Tibial artery (tissue), 4 donors: ENCODE results near the gene EVX2.
A peak's percentile ranks its signal among the peaks of the same experiment; 100 is the strongest.

ENCODE experiments used
- DNase-seq, 2 donors: peaks; one replicate each; pipeline ENCODE4 v3.0.0-alpha.2; 2019
- H3K27ac ChIP-seq, 2 donors: fragments of 200-600 bp; sonication (generic) in 1 of 2; 1 replicate in 1 of 2; 2 replicates in 1 of 2; pipeline ENCODE4 v1.5.1; 2018 to 2019; ENCODE audit warnings: mild to moderate bottlenecking in 1 of 2
- H3K27me3 ChIP-seq, 2 donors: fragments of 200-600 bp; sonication (generic) in 1 of 2; one replicate each; pipeline versions ENCODE4 v1.5.1 to v1.6.0; 2016 to 2019
- H3K36me3 ChIP-seq, 3 donors: fragments of 200-600 bp; sonication (generic) in 2 of 3; one replicate each; pipeline ENCODE4 v1.5.1; 2016 to 2019; ENCODE audit warnings: mild to moderate bottlenecking in 2 of 3
- H3K4me1 ChIP-seq, 4 donors: fragments of 200-600 bp; sonication (generic) in 2 of 4; 1 replicate in 3 of 4; 2 replicates in 1 of 4; pipeline ENCODE4 v1.5.1; 2016 to 2019
- H3K4me3 ChIP-seq, 2 donors: fragments of 200-600 bp; sonication (generic) in 1 of 2; 1 replicate in 1 of 2; 2 replicates in 1 of 2; pipeline ENCODE4 v1.5.1; 2018 to 2019; ENCODE audit warnings: mild to moderate bottlenecking in 2 of 2
- H3K9me3 ChIP-seq, 3 donors: fragments of 200-600 bp; sonication (generic) in 1 of 3; one replicate each; pipeline ENCODE4 v1.5.1; 2016 to 2019
- CTCF ChIP-seq, 2 experiments: fragments of 200-600 bp in 1 of 2; fragments of 450-650 bp in 1 of 2; IDR thresholded peaks; one replicate each; pipeline ENCODE4 v1.5.1; 2017 to 2019; ENCODE audit warnings: antibody characterized with exemption in 2 of 2, mild to moderate bottlenecking in 1 of 2, moderate library complexity in 1 of 2
- intact Hi-C: fragments of 100-400 bp; cut with DNase I; formaldehyde crosslinking; loops from one replicate; pipeline ENCODE4 v1.15.0; 2023; ENCODE audit warnings: low total_unique reads

EVX2 gene

GRCh38 chr2:176079831-176080539 is 3.8 kb downstream of the EVX2 start:
- Histone ChIP-seq H3K27me3 (peaks cover 29 to 99% of the 10 kb centered on the region in 2 donors), H3K4me3 (peak overlapping the region; percentile 6 to 35), H3K4me1 (peaks cover 0 to 42% (median 24%) of the 10 kb centered on the region in 4 donors), H3K36me3 (no peaks in the 10 kb centered on the region), H3K27ac (no peak overlapping the region), H3K9me3 (peaks cover 0 to 7% (median 0%) of the 10 kb centered on the region in 3 donors)
- TF ChIP-seq CTCF (IDR thresholded peaks at IDR 0.05), result peak; percentile 46 to 48
- intact Hi-C loops, result no loop called here
- DNase-seq, result no peak

GRCh38 chr2:176079285-176079830 is 4.4 kb downstream of the EVX2 start:
- Histone ChIP-seq H3K9me3 (peaks cover 0 to 7% (median 0%) of the 10 kb centered on the region in 3 donors), H3K27me3 (peaks cover 29 to 99% of the 10 kb centered on the region in 2 donors), H3K4me3 (peak overlapping the region in 1 of 2 donors; percentile 35), H3K4me1 (peaks cover 0 to 37% (median 21%) of the 10 kb centered on the region in 4 donors), H3K27ac (no peak overlapping the region), H3K36me3 (no peaks in the 10 kb centered on the region)
- DNase-seq, result no peak
- no peak for TF ChIP-seq CTCF (IDR thresholded peaks at IDR 0.05)
- intact Hi-C loops, result no loop called here

GRCh38 chr2:176078541-176079284 is 5.0 kb downstream of the EVX2 start:
- intact Hi-C loops, result no loop called here
- Histone ChIP-seq H3K36me3 (no peaks in the 10 kb centered on the region), H3K4me3 (no peak overlapping the region), H3K9me3 (peaks cover 0 to 6% (median 0%) of the 10 kb centered on the region in 3 donors), H3K4me1 (peaks cover 0 to 37% (median 21%) of the 10 kb centered on the region in 4 donors), H3K27ac (no peak overlapping the region), H3K27me3 (peaks cover 29 to 99% of the 10 kb centered on the region in 2 donors)
- no peak for TF ChIP-seq CTCF (IDR thresholded peaks at IDR 0.05)
- DNase-seq, result no peak

- no peak for DNase-seq
- Histone ChIP-seq H3K36me3 (no peaks in the 10 kb centered on the region), H3K27me3 (peaks cover 22 to 99% of the 10 kb centered on the region in 2 donors), H3K27ac (no peak overlapping the region), H3K9me3 (no peaks in the 10 kb centered on the region), H3K4me3 (no peak overlapping the region), H3K4me1 (peaks cover 0 to 28% (median 21%) of the 10 kb centered on the region in 4 donors)
- no peak for TF ChIP-seq CTCF (IDR thresholded peaks at IDR 0.05)
- intact Hi-C loops, result no loop called here
These were observed 7.0 kb downstream of the EVX2 start for GRCh38 chr2:176076796-176077195.

- H3K9me3 ChIP-seq, result no peaks in the 10 kb centered on the region
- intact Hi-C loops, result no loop called here
- no peak overlapping the region for H3K4me3 ChIP-seq
- H3K4me1 ChIP-seq, result peaks cover 0 to 28% (median 21%) of the 10 kb centered on the region in 4 donors
- H3K36me3 ChIP-seq, result no peaks in the 10 kb centered on the region
- H3K27me3 ChIP-seq, result peaks cover 20 to 99% of the 10 kb centered on the region in 2 donors
- DNase-seq, result no peak
- H3K27ac ChIP-seq, result no peak overlapping the region
- TF ChIP-seq CTCF (IDR thresholded peaks at IDR 0.05), result no peak
These were observed 7.7 kb downstream of the EVX2 start for GRCh38 chr2:176076063-176076462.
